Measurements from ENCODE around the gene PTGS2. TPM values are rescaled to one million over a fixed set of nuclear protein-coding genes. Genes with fewer than 3 reads are reported as not detected.

The PTGS2 gene
- total RNA-seq, 1 experiment from 2014 or later = 0.20 TPM

GRCh38 chr1:186689376-186689775, 9.2 kb upstream of the PTGS2 start:
- TF ChIP-seq CREB1 (CRISPR knock-in tag; IDR thresholded peaks at IDR 0.05) = no peak
- TF ChIP-seq ZSCAN18 (CRISPR knock-in tag; IDR thresholded peaks at IDR 0.05) = no peak
- TF ChIP-seq ZNF425 (CRISPR knock-in tag; conservative IDR thresholded peaks at IDR 0.05) = no peak
- no peak for TF ChIP-seq CBFB (CRISPR knock-in tag; IDR thresholded peaks at IDR 0.05; ENCODE audit: low read depth)
- no peak for TF ChIP-seq PREB (CRISPR knock-in tag; IDR thresholded peaks at IDR 0.05; ENCODE audit: borderline replicate concordance)
- TF ChIP-seq ZNF396 (CRISPR knock-in tag; IDR thresholded peaks at IDR 0.05; ENCODE audit: borderline replicate concordance) = no peak
- TF ChIP-seq HMGXB4 (CRISPR knock-in tag; IDR thresholded peaks at IDR 0.05) = no peak
- no peak for TF ChIP-seq NFYB (CRISPR knock-in tag; conservative IDR thresholded peaks at IDR 0.05; ENCODE audit: low read depth)
- TF ChIP-seq TP53 (CRISPR knock-in tag; IDR thresholded peaks at IDR 0.05) = no peak
- no peak for TF ChIP-seq MLX (CRISPR knock-in tag; IDR thresholded peaks at IDR 0.05)
- no peak for TF ChIP-seq E2F5 (CRISPR knock-in tag; IDR thresholded peaks at IDR 0.05)
- no peak for TF ChIP-seq NR3C1 (CRISPR knock-in tag; conservative IDR thresholded peaks at IDR 0.05; ENCODE audit: low read depth)
- no peak for TF ChIP-seq FOXP4 (CRISPR knock-in tag; IDR thresholded peaks at IDR 0.05)
- no peak for TF ChIP-seq GABPB1 (CRISPR knock-in tag; IDR thresholded peaks at IDR 0.05)
- no peak for TF ChIP-seq ZNF671 (CRISPR knock-in tag; IDR thresholded peaks at IDR 0.05)
- TF ChIP-seq SMAD3 (CRISPR knock-in tag; IDR thresholded peaks at IDR 0.05; ENCODE audit: borderline replicate concordance) = no peak
- no peak for TF ChIP-seq HMGA2 (CRISPR knock-in tag; IDR thresholded peaks at IDR 0.05)
- Mint-ChIP-seq H3K27me3 (ENCODE audit: low read depth) (no peaks in the 10 kb centered on the region), H3K4me1 (no peaks in the 10 kb centered on the region), H3K9me3 (peaks cover 6% of the 10 kb centered on the region; the same call in 1 of the 2 replicates), H3K27ac (no peak overlapping the region), H3K36me3 (no peaks in the 10 kb centered on the region), H3K4me3 (no peak overlapping the region)
- DNase-seq (ENCODE audit: low spot score) = no peak
- no peak for ATAC-seq
- CTCF ChIA-PET = interaction anchor here (1.7 kb wide), 1 partner anchor 33 kb away, joined by 4 read pairs; no protein-coding TSS in a partner anchor
- POLR2A ChIA-PET = no interaction called here

Data from WTC11 (cell line).